Omental fat pad (tissue), 4 donors: ENCODE measurements around the gene CARF. TPM values are rescaled to one million over a fixed set of nuclear protein-coding genes. Genes with fewer than 3 reads are reported as not detected.
"Not testable (repeated sequence)": the region's sequence is repeated elsewhere in the genome, so short reads cannot be mapped to it uniquely, and the experiment has no call there.

Source experiments
- ATAC-seq: fragments of 150-250 bp; one replicate; pipeline ENCODE4 v1.9.1; 2016; ENCODE audit warnings: mild to moderate bottlenecking, moderate library complexity; ENCODE audit not compliant: low FRiP score
- DNase-seq: peaks from one replicate; pipeline ENCODE4 v3.0.0-alpha.2; 2019; ENCODE audit warnings: low spot score
- total RNA-seq, 4 donors: library from RNA; depleted of rRNA; stranded (reverse); fragments of >200 nt; gene quantifications; one replicate each; pipeline ENCODE4 v1.1.0, GENCODE V29; 2016
- TF ChIP-seq, protein P1 (sequence below), 3 donors: fragments of 450-650 bp; IDR thresholded peaks; one replicate each; pipeline ENCODE4 v1.5.1; 2016 to 2017; ENCODE audit warnings: antibody characterized with exemption in 3 of 3, mild to moderate bottlenecking in 3 of 3, moderate library complexity in 2 of 3

CARF gene
- total RNA-seq, 4 donors from 2014 or later: 4.2 to 13.1 (median 7.4) TPM

DNA sequence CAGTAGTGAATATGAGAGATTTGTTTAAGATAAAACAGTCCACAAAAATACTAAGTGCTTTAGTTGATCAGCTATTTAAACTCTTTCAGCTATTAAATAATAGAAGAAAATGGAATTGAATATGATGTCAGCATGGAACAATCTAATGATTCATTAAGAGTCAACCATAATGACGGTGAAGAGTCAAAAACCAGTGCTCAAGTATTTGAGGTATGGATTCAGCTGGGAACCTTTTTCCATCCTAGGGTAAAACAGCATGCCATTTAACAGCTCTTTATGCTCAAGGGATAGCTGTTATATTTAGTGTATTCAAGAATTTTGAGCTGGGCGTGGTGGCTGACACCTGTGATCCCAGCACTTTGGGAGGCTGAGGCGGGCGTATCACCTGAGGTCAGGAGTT lies 29.7 kb downstream of the CARF start:
- TF ChIP-seq, protein P1, sequence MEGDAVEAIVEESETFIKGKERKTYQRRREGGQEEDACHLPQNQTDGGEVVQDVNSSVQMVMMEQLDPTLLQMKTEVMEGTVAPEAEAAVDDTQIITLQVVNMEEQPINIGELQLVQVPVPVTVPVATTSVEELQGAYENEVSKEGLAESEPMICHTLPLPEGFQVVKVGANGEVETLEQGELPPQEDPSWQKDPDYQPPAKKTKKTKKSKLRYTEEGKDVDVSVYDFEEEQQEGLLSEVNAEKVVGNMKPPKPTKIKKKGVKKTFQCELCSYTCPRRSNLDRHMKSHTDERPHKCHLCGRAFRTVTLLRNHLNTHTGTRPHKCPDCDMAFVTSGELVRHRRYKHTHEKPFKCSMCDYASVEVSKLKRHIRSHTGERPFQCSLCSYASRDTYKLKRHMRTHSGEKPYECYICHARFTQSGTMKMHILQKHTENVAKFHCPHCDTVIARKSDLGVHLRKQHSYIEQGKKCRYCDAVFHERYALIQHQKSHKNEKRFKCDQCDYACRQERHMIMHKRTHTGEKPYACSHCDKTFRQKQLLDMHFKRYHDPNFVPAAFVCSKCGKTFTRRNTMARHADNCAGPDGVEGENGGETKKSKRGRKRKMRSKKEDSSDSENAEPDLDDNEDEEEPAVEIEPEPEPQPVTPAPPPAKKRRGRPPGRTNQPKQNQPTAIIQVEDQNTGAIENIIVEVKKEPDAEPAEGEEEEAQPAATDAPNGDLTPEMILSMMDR (IDR thresholded peaks at IDR 0.05): no peak
- ATAC-seq (no peak), DNase-seq (no peak)

DNA sequence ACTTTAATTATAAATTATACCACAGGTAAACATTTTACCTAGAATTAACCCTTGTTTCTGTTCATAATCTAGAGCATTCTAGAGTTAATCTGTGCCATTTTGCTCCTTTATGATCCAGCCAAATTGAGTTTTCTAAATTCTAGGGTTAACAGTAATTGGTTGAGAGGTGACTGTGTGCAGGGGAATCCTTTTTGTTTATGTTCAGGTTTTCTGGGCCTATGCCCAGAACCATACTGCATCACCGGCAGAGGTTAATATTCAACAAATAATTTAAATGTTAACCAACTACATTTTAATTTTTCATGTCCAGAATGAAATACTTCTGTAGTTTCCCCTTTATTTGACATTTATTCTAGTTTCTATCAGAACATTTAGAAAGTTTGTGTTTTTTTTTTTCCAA lies 32.3 kb downstream of the CARF start:
- TF ChIP-seq, protein P1 (IDR thresholded peaks at IDR 0.05): no peak
- DNase-seq (no peak), ATAC-seq (no peak)

DNA sequence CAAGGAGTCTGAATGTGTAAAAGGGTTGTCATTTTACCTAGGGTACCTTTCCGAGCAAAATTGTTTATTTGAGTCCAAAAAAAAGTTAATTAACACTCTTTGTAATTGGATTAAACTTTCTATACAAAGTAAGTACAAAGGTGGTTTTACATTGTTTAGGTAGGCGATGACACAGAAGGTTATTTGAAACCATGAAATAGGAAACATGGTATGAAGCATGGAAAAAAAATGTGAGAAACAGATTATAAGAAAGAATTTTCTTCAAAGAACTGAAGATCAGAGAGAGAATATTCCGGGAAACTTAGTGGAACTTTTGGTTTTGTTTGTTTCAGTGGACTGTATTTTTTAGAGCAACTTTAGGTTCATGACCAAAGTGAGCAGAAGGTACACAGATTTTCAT lies 32.7 kb downstream of the CARF start:
- TF ChIP-seq, protein P1 (IDR thresholded peaks at IDR 0.05): no peak
- no peak for ATAC-seq
- DNase-seq: no peak

DNA sequence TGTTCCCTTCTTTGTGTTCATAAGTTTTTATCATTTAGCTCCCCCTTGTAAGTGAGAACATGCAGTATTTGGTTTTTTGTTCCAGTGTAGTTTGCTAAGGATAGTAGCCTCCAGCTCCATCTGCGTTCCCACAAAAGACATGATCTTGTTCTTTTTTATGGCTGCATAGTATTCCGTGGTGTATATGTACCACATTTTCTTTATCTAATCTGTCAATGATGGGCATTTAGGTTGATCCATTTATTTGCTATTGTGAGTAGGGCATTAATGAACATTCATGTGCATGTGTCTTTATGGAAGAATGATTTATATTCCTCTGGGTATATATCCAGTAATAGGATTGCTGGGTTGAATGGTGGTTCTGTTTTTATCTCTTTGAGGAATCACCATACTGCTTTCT lies 33.4 kb downstream of the CARF start:
- ATAC-seq: no peak
- TF ChIP-seq, protein P1 (IDR thresholded peaks at IDR 0.05): no peak
- no peak for DNase-seq

DNA sequence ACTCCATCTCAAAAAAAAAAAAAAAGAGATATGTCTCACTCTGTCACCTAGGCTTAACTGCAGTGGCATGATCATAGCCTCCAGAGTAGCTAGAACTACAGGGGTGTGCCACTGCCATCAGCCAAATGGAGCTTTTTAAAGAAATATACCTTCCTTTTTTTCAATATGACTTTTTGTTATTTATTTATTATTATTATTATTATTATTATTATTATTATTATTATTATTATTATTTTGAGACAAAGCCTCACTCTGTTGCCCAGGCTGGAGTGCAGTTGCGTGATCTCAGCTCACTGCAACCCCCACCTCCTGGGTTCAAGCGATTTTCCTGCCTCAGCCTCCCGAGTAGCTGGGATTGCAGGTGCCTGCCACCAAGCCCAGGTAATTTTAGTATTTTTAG lies 37.3 kb downstream of the CARF start:
- ATAC-seq, DNase-seq: not testable (repeated sequence)

DNA sequence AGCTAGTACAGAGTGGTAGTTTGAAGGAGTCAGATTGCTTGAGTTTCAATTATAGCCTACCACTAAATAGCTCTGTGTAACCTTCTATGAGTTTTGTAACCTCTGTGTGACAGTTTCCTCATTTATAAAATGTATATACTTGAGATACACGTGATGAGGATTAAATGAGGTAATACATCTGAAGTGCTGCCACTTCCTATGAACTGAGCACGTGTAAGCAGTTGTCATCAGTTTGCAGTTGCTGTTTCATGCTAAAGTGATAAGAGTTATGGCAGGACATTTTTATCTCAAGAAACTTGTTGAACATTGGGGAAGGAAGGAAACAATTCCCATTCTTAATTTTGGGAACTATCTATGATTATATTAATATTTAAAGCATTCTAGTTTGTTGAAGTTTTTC lies 38.5 kb downstream of the CARF start:
- ATAC-seq: no peak
- no peak for DNase-seq

DNA sequence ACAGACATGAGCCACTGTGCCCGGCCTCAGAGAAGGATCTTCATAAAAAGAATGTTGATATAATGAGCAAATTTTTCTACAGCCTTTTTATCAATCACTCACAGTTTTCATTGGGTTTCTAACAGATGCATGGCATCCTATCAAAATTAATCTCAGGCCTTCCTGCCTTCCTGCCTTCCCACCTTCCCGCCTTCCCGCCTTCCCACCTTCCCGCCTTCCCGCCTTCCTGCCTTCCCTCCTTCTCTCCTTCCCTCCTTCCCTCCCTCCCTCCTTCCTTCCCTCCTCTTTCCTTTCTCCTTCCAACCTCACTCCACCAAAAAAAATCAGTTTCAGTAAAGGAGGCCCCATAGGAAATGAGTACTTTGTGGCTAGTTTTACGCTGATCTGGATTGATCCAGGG lies 48.4 kb downstream of the CARF start:
- no peak for DNase-seq
- ATAC-seq: no peak
- TF ChIP-seq, protein P1 (IDR thresholded peaks at IDR 0.05): no peak

More for the DNA sequence above, 38.5 kb downstream of the CARF start:
- TF ChIP-seq, protein P1 (IDR thresholded peaks at IDR 0.05): no peak

DNA sequence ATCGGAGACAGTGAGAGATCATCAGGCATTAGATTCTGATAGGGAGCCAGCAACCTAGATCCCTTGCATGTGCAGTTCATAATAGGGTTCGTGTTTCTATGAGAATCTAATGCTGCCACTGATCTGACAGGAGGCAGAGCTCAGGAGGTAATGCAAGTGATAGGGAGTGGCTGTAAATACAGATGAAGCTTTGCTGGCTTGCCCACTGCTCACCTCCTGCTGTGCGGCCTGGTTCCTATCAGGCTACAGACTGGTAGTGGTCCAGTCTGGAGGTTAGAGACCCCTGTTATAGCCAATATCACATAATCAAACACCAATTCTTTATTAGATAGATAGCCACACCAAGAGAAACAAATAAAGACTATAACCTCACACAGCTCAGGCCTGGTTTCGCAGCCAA lies 51.6 kb downstream of the CARF start:
- DNase-seq (no peak), ATAC-seq (no peak)
- TF ChIP-seq, protein P1 (IDR thresholded peaks at IDR 0.05): no peak
